K562 (cell line): ENCODE results near the gene TTBK2. TPM values are rescaled to one million over a fixed set of nuclear protein-coding genes. Genes with fewer than 3 reads are reported as not detected.

Experiments used
- ATAC-seq: fragments of 200-7000 bp; cut with Tn5 transposase; 3 replicates; pipeline ENCODE4 v1.9.1; 2020; ENCODE audit warnings: moderate library complexity
- BruUV-seq: library from RNA; stranded (reverse); fragments of 400-500 nt; replicated peaks from 2 replicates; lab custom pipeline; 2021; lab: Mats Ljungman, UMichigan
- CTCF ChIA-PET: fragments of 300-600 bp; formaldehyde crosslinking; extraction: SDS; loops from one replicate; lab custom pipeline; 2021; ENCODE audit warnings: low intra/inter-chr PET ratio; lab: Yijun Ruan, JAX
- POLR2A ChIA-PET: fragments of 300-600, 350-650 bp; sonication (Branson Sonifier 250); formaldehyde crosslinking; extraction: SDS; loops from one replicate; lab custom pipeline; 2021; ENCODE audit warnings: antibody characterized with exemption, inconsistent platforms; lab: Yijun Ruan, JAX
- DNase-seq, 4 experiments: peaks; one replicate each; pipeline versions ENCODE4 v3.0.0 to v3.0.0-alpha.2; 2011 to 2018; ENCODE audit warnings: low spot score in 3 of 4, mixed read lengths in 3 of 4; ENCODE audit errors: extremely low read depth in 1 of 4
- FAIRE-seq: peaks from 2 replicates; lab custom pipeline; 2011; peaks lifted over from hg19 to GRCh38; lab: Jason Lieb, UNC
- H2AFZ ChIP-seq: 2 replicates; pipeline ENCODE4 v1.6.0; 2011; ENCODE audit warnings: low read depth, low read length, control low read depth, inconsistent platforms
- H3K27ac ChIP-seq: fragments of 200-600 bp; 3 replicates; pipeline ENCODE4 v1.8.0; 2011; ENCODE audit warnings: low read depth, mild to moderate bottlenecking, control low read depth, inconsistent platforms, low read length, moderate library complexity, mixed read lengths; ENCODE audit errors: extremely low read depth
- H3K27me3 ChIP-seq, 2 experiments: fragments of 300-600 bp in 1 of 2; 2 replicates in 1 of 2; 3 replicates in 1 of 2; pipeline versions ENCODE4 v1.6.0 to v1.8.0; 2011; ENCODE audit warnings: inconsistent platforms in 2 of 2, low read length in 2 of 2, mild to moderate bottlenecking in 1 of 2, mixed read lengths in 1 of 2, moderate library complexity in 1 of 2; ENCODE audit not compliant: control insufficient read depth in 2 of 2, insufficient read depth in 2 of 2
- H3K36me3 ChIP-seq: fragments of 300-600 bp; 3 replicates; pipeline ENCODE4 v1.8.0; 2011; ENCODE audit warnings: mild to moderate bottlenecking, low read length, inconsistent platforms; ENCODE audit not compliant: control insufficient read depth, insufficient read depth
- H3K4me1 ChIP-seq, 2 experiments: fragments of 200-600 bp in 1 of 2; replicated peaks in 1 of 2; 2 replicates in 1 of 2; 3 replicates in 1 of 2; pipeline versions ENCODE4 v1.5.1 to v1.8.0; 2011; ENCODE audit warnings: inconsistent platforms in 2 of 2, low read length in 2 of 2, mild to moderate bottlenecking in 1 of 2, mixed read lengths in 1 of 2, moderate library complexity in 1 of 2; ENCODE audit not compliant: control insufficient read depth in 2 of 2, insufficient read depth in 2 of 2
- H3K4me2 ChIP-seq: 2 replicates; pipeline ENCODE4 v1.6.1; 2011; ENCODE audit warnings: low read length, control low read depth, inconsistent platforms, mixed read lengths; ENCODE audit not compliant: insufficient read depth
- H3K4me3 ChIP-seq: fragments of 200-600 bp; sonication (generic), shearing (Covaris generic); 2 replicates; pipeline ENCODE4 v1.5.1; 2016; ENCODE audit warnings: control low read depth, inconsistent platforms
- H3K79me2 ChIP-seq: fragments of 200-600 bp; 3 replicates; pipeline ENCODE4 v1.8.0; 2011; ENCODE audit warnings: low read length, inconsistent platforms; ENCODE audit not compliant: control insufficient read depth, insufficient read depth
- H3K9ac ChIP-seq, 2 experiments: 2 replicates each; pipeline versions ENCODE4 v1.6.0 to v1.6.1; 2011; ENCODE audit warnings: low read depth in 2 of 2, low read length in 2 of 2, control low read depth in 1 of 2, inconsistent platforms in 1 of 2, mild to moderate bottlenecking in 1 of 2, mixed read lengths in 1 of 2; ENCODE audit not compliant: insufficient read depth in 1 of 2
- H3K9me1 ChIP-seq: one replicate; pipeline ENCODE4 v1.6.0; 2011; ENCODE audit warnings: inconsistent platforms, mild to moderate bottlenecking, low read length, moderate library complexity; ENCODE audit not compliant: control insufficient read depth, insufficient read depth
- H3K9me3 ChIP-seq: replicated peaks from 2 replicates; pipeline ENCODE4 v1.5.1; 2011; ENCODE audit warnings: low read depth, low read length, inconsistent platforms; ENCODE audit not compliant: control insufficient read depth, insufficient read depth
- H4K20me1 ChIP-seq: replicated peaks from 2 replicates; pipeline ENCODE4 v1.6.1; 2011; ENCODE audit warnings: low read length, inconsistent platforms, mixed read lengths; ENCODE audit not compliant: control insufficient read depth, insufficient read depth
- HMGN3 ChIP-seq: IDR thresholded peaks from 2 replicates; pipeline ENCODE4 v1.6.1; 2011; ENCODE audit warnings: borderline replicate concordance, low read depth, mild to moderate bottlenecking, mixed read lengths, low read length; ENCODE audit not compliant: insufficient read length; ENCODE audit errors: extremely low read depth
- KLF1 ChIP-seq: fragments of 450-650 bp; IDR thresholded peaks from 2 replicates; pipeline ENCODE4 v1.6.1; 2016; ENCODE audit warnings: missing genetic modification characterization, missing compliant biosample characterization
- NEUROD1 ChIP-seq: fragments of 150-350 bp; IDR thresholded peaks from 2 replicates; pipeline ENCODE4 v1.6.1; 2014; ENCODE audit warnings: borderline replicate concordance, low read length, low read depth; ENCODE audit not compliant: partially characterized antibody
- NFIC ChIP-seq: fragments of 450-650 bp; IDR thresholded peaks from 2 replicates; pipeline ENCODE4 v1.6.1; 2017; ENCODE audit warnings: mild to moderate bottlenecking, inconsistent platforms
- POLR2G ChIP-seq: fragments of 200-400 bp; formaldehyde crosslinking; IDR thresholded peaks from 2 replicates; pipeline ENCODE4 v1.6.1; 2017; ENCODE audit warnings: low read depth, mild to moderate bottlenecking, antibody characterized with exemption, low read length, moderate library complexity
- RBFOX2 ChIP-seq: fragments of 200-400 bp; formaldehyde crosslinking; IDR thresholded peaks from 2 replicates; pipeline ENCODE4 v1.6.1; 2017; ENCODE audit warnings: low read depth, mild to moderate bottlenecking, low read length, moderate library complexity
- RBM34 ChIP-seq: fragments of 200-400 bp; formaldehyde crosslinking; IDR thresholded peaks from 2 replicates; pipeline ENCODE4 v1.6.1; 2018; ENCODE audit warnings: low read length, borderline replicate concordance; ENCODE audit not compliant: insufficient read depth
- ZKSCAN8 ChIP-seq: fragments of 200-800 bp; sonication (Bioruptor generic); IDR thresholded peaks from 2 replicates; pipeline ENCODE4 v1.6.1; 2016; ENCODE audit warnings: missing genetic modification characterization, missing compliant biosample characterization
- ZNF239 ChIP-seq: fragments of 250-450 bp; sonication (Bioruptor Pico); IDR thresholded peaks from 2 replicates; pipeline ENCODE4 v1.4.0; 2020; ENCODE audit warnings: mild to moderate bottlenecking
- WGBS: fragments of 100-300 bp; shearing (Covaris generic); methylation state at CpG from one replicate; pipeline ENCODE4 v1.1.6; 2016; ENCODE audit warnings: low coverage, mixed read lengths; ENCODE audit not compliant: insufficient coverage; ENCODE audit errors: missing lambda C conversion rate; 5-methylcytosine and 5-hydroxymethylcytosine counted together
- in situ Hi-C: fragments of 300-500 bp; cut with MboI; formaldehyde crosslinking; loops from 4 replicates; pipeline ENCODE4 v1.15.0; 2018; ENCODE audit warnings: inconsistent platforms, mixed read lengths
- intact Hi-C: fragments of 100-400 bp; cut with micrococcal nuclease; formaldehyde crosslinking; loops from 2 replicates; pipeline ENCODE4 v1.14.2; 2022
- polyA plus RNA-seq, 8 experiments: library from polyadenylated mRNA; depleted of rRNA in 4 of 8; stranded (reverse) in 5 of 8; unstranded in 3 of 8; fragments of >200 nt; fragmentation: Nextera tagmentation in 2 of 8; fragmentation: Illumina TruSeq in 1 of 8; extraction: Ambion mirVana in 2 of 8; extraction: Trizol in 1 of 8; gene quantifications; 2 replicates each; pipeline versions ENCODE4 v1.2.1 to v1.2.3, GENCODE V29; 2011 to 2014; ENCODE audit warnings: inconsistent platforms in 1 of 8, missing spikeins in 1 of 8
- total RNA-seq, 7 experiments: library from RNA; depleted of rRNA in 6 of 7; stranded (reverse); fragments of >200 nt in 6 of 7; fragmentation: Illumina TruSeq in 2 of 7; extraction: Trizol in 2 of 7; gene quantifications; 2 replicates each; pipeline versions ENCODE4 v1.2.1 to v1.2.3, GENCODE V29; 2011 to 2021; ENCODE audit warnings: low replicate concordance in 1 of 7

Gene TTBK2
- total and polyA plus RNA-seq, 9 of the 15 experiments (the other 6 are each of a cell fraction or from before 2014, with no cell fraction given), result 0.89 to 8.0 (median 4.8) TPM

DNA sequence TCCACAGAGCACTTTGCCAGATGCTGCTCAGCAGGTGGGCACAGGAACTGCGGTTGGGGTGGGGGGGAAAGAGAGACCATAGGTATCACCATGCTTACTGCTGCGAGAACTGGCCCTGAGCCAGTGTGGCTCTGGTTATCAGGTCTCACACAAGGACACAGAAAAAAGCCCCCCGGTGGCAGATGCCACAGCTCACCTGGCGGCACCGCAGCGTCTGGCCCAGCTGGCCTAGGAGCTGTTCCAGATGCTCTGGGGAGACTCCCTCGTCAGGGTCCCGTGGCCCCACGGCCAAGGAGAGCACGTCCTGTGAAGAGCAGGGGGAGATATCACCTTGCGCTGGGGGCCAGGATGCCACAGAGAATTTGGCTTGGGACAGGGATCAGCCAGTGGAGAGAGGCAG lies 194.5 kb downstream of the TTBK2 start:
- Histone ChIP-seq H3K9me1 (peaks cover 5% of the 10 kb centered on the region), H3K4me2 (no peak overlapping the region), H3K79me2 (no peaks in the 10 kb centered on the region), H3K4me3 (no peak overlapping the region), H3K4me1 (peaks cover 0 to 6% of the 10 kb centered on the region in 2 experiments; a peak in 1 of 5 replicates), H3K9ac (no peak overlapping the region), H3K27me3 (no peaks in the 10 kb centered on the region), H3K36me3 (peaks cover 84% of the 10 kb centered on the region), H4K20me1 (no peaks in the 10 kb centered on the region; the same call in 1 of the 2 replicates), H2AFZ (no peak overlapping the region), H3K9me3 (no peaks in the 10 kb centered on the region), H3K27ac (no peak overlapping the region)
- ChIA-PET CTCF (interaction anchor here (1.4 kb wide), 1 partner anchor 22 kb away, joined by 5 read pairs; no protein-coding TSS in a partner anchor), POLR2A (interaction anchor here (0.7 to 1.8 kb wide), 5 partner anchors 8 to 197 kb away, joined by 3 to 6 read pairs (median 4); no protein-coding TSS in a partner anchor)
- in situ Hi-C loops (no loop called here), intact Hi-C loops (no loop called here)
- no peak for ATAC-seq
- peak; percentile 43; the same call in 1 of the 2 replicates for TF ChIP-seq POLR2G
- no peak for TF ChIP-seq ZNF239 (CRISPR knock-in tag)
- TF ChIP-seq ZKSCAN8 (CRISPR knock-in tag), result no peak
- TF ChIP-seq NFIC, result peak; percentile 28; the same call in 1 of the 2 replicates
- TF ChIP-seq RBM34, result no peak
- no peak for TF ChIP-seq KLF1 (tag)
- no peak for TF ChIP-seq NEUROD1
- 0 out of 2 replicates have a peak, but pooled peaks have one; percentile 40 for TF ChIP-seq RBFOX2
- no peak for TF ChIP-seq HMGN3
- FAIRE-seq, result no peak
- BruUV-seq, result no TSS peak
- WGBS, result 95% methylated on average over 8 of the region's 11 CpGs
- no peak for DNase-seq
